ENCODE results near the gene ARSB.

DNA sequence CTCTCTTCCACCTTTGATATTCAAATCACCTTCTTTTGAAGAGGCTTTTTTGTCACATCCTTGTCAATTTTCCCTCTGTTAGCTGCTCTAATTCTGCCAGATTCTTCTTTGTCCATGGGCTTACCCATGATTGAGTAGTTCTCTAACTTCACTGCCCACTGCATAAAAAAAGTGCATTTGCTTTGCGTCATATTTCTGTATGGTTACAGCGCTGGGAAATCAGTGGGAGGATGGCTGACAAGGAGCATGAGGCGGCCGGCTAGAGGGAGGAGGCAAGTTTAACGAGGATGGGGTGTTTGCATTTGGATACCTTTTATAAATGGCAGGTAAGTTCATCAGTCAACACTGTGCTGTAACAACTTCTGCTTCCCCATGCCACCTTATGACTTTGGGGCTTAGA lies 220.0 kb downstream of the ARSB start:
- TF ChIP-seq SUZ12 (IDR thresholded peaks at IDR 0.05) (no peak), BHLHE40 (IDR thresholded peaks at IDR 0.05; ENCODE audit: borderline replicate concordance) (no peak), ARNT (IDR thresholded peaks at IDR 0.05) (no peak), TARDBP (IDR thresholded peaks at IDR 0.05) (no peak), FOXM1 (IDR thresholded peaks at IDR 0.05; ENCODE audit: borderline replicate concordance) (no peak), FOXA1 (IDR thresholded peaks at IDR 0.05) (no peak), ELF4 (IDR thresholded peaks at IDR 0.05) (no peak), FOXK2 (IDR thresholded peaks at IDR 0.05) (no peak), LEF1 (IDR thresholded peaks at IDR 0.05; ENCODE audit: borderline replicate concordance) (no peak)
